Inferior parietal cortex (tissue), 1 donor: ENCODE measurements around the gene POGLUT2.

Source experiments
- DNase-seq: peaks from one replicate; pipeline ENCODE4 v3.0.0-alpha.2; 2016; ENCODE audit errors: extremely low spot score

Gene POGLUT2

DNA sequence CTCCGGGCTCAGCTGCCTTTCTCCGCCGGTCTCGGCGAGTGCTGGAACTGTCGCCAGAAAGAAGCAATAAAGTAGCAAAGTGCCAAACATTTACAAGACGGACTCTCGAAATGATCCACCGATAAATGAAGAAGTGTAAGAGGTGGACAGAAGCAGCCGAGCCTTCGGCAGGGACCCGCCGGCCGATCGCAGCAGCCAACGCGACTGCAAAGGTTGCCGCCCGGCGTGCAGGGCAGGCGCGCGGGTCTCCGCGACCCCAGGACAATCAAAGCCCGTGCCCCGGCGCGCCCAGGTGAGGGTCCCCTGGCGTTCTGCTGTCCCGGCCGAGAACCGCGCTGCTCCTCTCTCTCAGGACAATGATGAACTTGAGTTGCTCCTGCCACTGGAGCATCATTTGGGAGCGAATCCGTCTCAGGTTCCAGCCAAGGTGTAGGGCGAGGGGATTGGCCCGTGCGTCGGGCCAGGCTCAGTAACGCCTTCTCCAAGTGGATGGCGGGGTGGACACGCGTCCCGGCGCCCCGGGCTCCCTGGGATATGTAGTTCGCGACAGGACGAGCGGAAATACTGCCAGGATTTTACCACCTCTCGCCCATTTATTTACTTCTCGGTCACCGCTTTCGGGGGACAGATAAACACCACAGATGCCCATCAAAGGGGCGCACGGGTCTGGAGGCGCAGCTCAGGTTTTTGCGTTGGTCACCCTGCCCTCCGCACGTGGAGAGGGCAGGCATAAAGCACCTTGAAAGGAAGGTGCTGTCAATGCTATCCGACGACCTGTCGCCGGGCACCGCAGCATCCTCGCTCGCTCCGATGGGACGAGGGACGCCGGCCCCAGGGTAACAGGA, at the start of gene POGLUT2, which contains the start of gene BIVM:
POGLUT2 (minus strand) TSS at position 396 of the 845 bp plus-strand sequence; CDS start at position 90, 306 bp downstream.
BIVM (plus strand) TSS at position 539 of the 845 bp plus-strand sequence. CDS start 8,149 bp downstream, outside the sequence.
- DNase-seq: peak; percentile 89

GRCh38 chr13:102847272-102848234, 48.8 kb upstream of the POGLUT2 start:
- DNase-seq: peak; percentile 60

GRCh38 chr13:102846261-102847015, 47.7 kb upstream of the POGLUT2 start:
- peak; percentile 40 for DNase-seq

- peak; percentile 98 for DNase-seq
Measured at GRCh38 chr13:102845630-102846260, 47.0 kb upstream of the POGLUT2 start, which contains the start of gene ERCC5. ERCC5 (plus strand) TSS chr13:102846032; CDS start chr13:102846267, 235 bp downstream.

GRCh38 chr13:102845289-102845629, 46.5 kb upstream of the POGLUT2 start:
- no peak for DNase-seq

DNA sequence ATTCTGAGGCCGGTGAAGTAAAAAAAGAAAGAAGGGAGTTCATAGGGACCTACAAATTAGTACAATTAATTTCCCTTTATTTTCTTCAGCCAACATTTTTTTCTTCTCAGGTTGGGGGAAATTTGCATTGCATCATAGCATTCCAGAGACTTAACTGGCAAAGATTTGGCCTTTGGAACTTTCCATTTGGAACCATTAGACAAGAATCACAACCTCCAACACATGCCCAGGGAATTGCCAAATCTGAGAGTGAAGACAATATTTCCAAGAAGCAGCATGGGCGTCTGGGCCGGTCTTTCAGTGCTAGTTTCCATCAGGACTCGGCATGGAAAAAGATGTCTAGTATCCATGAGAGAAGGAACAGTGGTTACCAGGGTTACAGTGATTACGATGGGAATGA, 40.7 kb upstream of the POGLUT2 start:
- DNase-seq: no peak

GRCh38 chr13:102838982-102839381, 40.2 kb upstream of the POGLUT2 start:
- no peak for DNase-seq

- DNase-seq: no peak
Measured at GRCh38 chr13:102838273-102838672, 39.5 kb upstream of the POGLUT2 start.

DNA sequence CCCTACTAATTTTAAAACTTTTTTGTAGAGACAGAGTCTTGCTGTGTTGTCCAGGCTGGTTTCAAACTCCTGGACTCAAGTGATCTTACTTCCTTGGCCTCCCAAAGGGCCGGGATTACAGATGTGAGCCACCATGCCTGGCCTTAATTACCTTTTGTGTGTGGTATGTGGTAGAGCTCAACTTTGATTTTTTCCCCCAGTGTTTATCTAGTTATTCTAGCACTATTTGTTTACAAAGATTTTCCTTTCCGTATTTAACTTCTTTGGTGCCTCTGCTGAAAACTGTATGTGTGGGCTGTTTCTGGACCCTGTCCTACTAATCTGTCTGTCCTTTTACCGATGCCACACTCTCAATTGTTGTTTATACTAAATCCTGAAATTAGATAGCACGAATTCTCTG, 37.7 kb upstream of the POGLUT2 start:
- no peak for DNase-seq

- no peak for DNase-seq
Measured at GRCh38 chr13:102830646-102831045, 31.9 kb upstream of the POGLUT2 start.

- DNase-seq: no peak
Measured at GRCh38 chr13:102825921-102826706, 27.3 kb upstream of the POGLUT2 start.

- DNase-seq: no peak
Measured at GRCh38 chr13:102825400-102825799, 26.6 kb upstream of the POGLUT2 start.

DNA sequence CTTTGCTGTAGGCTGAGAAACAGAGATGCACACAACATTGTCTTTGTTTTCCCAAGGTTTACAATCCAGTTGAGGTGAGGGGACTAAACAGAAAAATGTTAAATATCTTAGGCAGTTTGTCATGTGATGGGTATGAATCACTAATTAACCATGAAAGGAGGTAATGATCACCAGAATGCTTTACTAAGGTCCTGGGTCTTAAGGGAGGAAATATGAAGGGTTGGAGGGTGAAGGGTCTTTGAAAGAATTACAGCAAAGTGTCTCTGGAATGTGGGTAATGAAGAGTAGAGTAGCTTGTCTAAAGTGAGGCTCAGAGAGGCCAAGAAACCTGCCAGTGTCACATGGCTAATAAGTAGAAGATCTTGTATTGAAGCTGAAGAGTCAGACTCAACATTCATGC, 19.1 kb upstream of the POGLUT2 start:
- DNase-seq: no peak

- DNase-seq: no peak
Measured at GRCh38 chr13:102817241-102817640, 18.5 kb upstream of the POGLUT2 start.

DNA sequence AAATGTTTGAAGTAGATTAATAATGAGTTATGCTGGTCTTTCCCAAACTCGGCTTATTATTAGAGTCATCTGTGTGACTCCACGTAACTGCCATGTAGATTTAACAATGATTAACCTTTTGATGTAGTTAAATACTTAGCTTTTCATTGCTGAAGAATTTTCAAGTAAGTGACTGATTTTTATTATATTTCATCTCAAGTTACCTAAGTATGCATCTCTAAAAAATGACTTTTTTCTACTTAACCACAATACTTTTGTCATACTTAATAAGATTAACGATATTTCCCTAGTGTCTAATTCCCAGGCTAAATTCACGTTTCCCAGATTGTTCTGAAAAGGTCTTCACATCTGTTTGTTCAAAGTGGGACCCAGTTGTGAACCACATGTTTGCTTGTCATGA, 17.9 kb upstream of the POGLUT2 start:
- no peak for DNase-seq

GRCh38 chr13:102815788-102816187, 17.0 kb upstream of the POGLUT2 start:
- DNase-seq: no peak

DNA sequence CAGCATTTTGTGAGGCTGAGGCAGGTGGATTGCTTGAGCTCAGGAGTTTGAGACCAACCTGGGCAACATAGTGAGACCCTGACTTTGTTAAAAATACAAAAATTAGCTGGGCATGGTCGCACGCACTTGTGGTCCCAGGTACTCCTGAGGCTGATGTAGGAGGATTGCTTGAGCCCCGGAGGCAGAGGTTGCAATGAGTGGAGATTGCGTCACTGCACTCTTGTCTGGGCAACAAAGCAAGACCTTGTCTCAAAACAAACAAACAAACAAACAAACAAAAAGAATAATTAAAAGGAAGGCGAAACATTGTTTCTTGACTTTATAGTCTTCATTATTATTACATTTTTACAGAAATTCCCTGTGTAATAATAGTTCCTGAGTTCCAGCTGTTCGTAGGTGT, 16.0 kb upstream of the POGLUT2 start:
- no peak for DNase-seq

- no peak for DNase-seq
Measured at GRCh38 chr13:102814025-102814607, 15.3 kb upstream of the POGLUT2 start.

DNA sequence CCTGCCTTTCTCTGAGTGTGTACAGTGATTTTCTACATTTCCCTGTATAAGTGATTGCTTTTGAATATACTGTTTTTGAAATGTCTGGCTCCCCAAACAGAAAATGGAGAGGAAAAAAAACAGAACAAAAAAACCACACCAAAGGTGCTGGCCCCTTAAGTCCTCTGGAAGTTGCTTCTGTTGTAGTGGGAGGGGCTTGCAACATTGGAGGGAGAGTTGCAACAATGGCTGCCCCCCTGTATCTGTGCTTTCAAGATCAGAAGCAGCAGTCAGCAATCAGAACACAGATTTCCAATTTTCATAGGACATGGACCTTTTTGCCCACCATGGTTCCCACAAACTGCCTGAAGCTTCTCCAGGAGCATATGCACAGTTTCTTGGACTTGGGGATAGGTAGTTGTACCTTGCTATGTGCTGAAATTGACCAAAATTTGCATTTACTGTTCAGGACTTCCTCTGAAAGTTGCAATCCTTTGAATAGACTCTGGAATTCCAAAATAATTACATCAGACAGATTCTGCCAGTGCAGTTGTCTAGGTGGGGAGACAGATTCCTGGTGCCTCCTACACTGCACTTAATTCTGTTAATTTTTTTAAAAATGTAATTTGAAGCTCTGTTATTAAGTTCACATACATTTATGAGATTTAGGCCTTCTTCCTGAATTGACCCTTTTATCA, 14.0 kb upstream of the POGLUT2 start:
- no peak for DNase-seq
